GM12878 (cell line): Measurements from ENCODE around the gene LYRM2. TPM values are rescaled to one million over a fixed set of nuclear protein-coding genes. Genes with fewer than 3 reads are reported as not detected.

Source experiments
- ATAC-seq: fragments of 200-7000 bp; cut with Tn5 transposase; 3 replicates; pipeline ENCODE4 v1.9.1; 2020; ENCODE audit warnings: mild to moderate bottlenecking, moderate library complexity
- BruUV-seq: library from RNA; stranded (reverse); fragments of 400-500 nt; replicated peaks from 2 replicates; lab custom pipeline; 2021; lab: Mats Ljungman, UMichigan
- CTCF ChIA-PET: fragments of 300-600 bp; sonication (Branson Sonifier 250); formaldehyde crosslinking; extraction: SDS; loops from one replicate; lab custom pipeline; 2021; ENCODE audit warnings: inconsistent platforms; lab: Yijun Ruan, JAX
- POLR2A ChIA-PET: fragments of 350-600 bp; formaldehyde crosslinking; extraction: SDS; loops from one replicate; lab custom pipeline; 2021; ENCODE audit warnings: inconsistent platforms; lab: Charles Lee
- RAD21 ChIA-PET: fragments of 300-600 bp; sonication (Branson Sonifier 250); formaldehyde crosslinking; loops from one replicate; lab custom pipeline; 2023; ENCODE audit warnings: antibody characterized with exemption; ENCODE audit not compliant: unreplicated experiment; lab: Charles Lee
- SMC1A ChIA-PET: fragments of 300-600 bp; sonication (Branson Sonifier 250); formaldehyde crosslinking; loops from one replicate; lab custom pipeline; 2023; ENCODE audit not compliant: unreplicated experiment, uncharacterized antibody; lab: Charles Lee
- DNase-seq: peaks from one replicate; pipeline ENCODE4 v3.0.0-alpha.2; 2011; ENCODE audit warnings: low read depth, low spot score
- FAIRE-seq: peaks from 3 replicates; lab custom pipeline; 2011; peaks lifted over from hg19 to GRCh38; lab: Jason Lieb, UNC
- H2AFZ ChIP-seq: 2 replicates; pipeline ENCODE4 v1.6.0; 2011; ENCODE audit warnings: low read depth, low read length, control low read depth; ENCODE audit not compliant: control insufficient read depth
- H3K27ac ChIP-seq: 2 replicates; pipeline ENCODE4 v1.5.1; 2011; ENCODE audit warnings: control low read depth; ENCODE audit not compliant: control insufficient read depth, insufficient read depth
- H3K27me3 ChIP-seq, 2 experiments: replicated peaks in 1 of 2; 2 replicates each; pipeline versions ENCODE4 v1.6.0 to v1.6.1; 2011; ENCODE audit warnings: low read length in 1 of 2; ENCODE audit not compliant: control insufficient read depth in 2 of 2, insufficient read depth in 2 of 2
- H3K36me3 ChIP-seq, 2 experiments: 2 replicates each; pipeline ENCODE4 v1.5.1; 2011; ENCODE audit warnings: low read length in 1 of 2; ENCODE audit not compliant: control insufficient read depth in 2 of 2, insufficient read depth in 2 of 2
- H3K4me1 ChIP-seq: 2 replicates; pipeline ENCODE4 v1.6.1; 2011; ENCODE audit warnings: mild to moderate bottlenecking, low read length, moderate library complexity, mixed read lengths; ENCODE audit not compliant: control insufficient read depth, insufficient read depth
- H3K4me2 ChIP-seq: 2 replicates; pipeline ENCODE4 v1.6.0; 2011; ENCODE audit warnings: control low read depth; ENCODE audit not compliant: control insufficient read depth, insufficient read depth
- H3K4me3 ChIP-seq: fragments of 200-600 bp; sonication (generic); 2 replicates; pipeline ENCODE4 v1.5.1; 2016
- H3K79me2 ChIP-seq: 2 replicates; pipeline ENCODE4 v1.6.0; 2011; ENCODE audit warnings: low read length; ENCODE audit not compliant: control insufficient read depth, insufficient read depth
- H3K9ac ChIP-seq: 2 replicates; pipeline ENCODE4 v1.8.0; 2011; ENCODE audit warnings: low read length, control low read depth, mixed read lengths; ENCODE audit not compliant: control insufficient read depth, insufficient read depth
- H3K9me3 ChIP-seq: replicated peaks from 3 replicates; pipeline ENCODE4 v1.5.1; 2011; ENCODE audit warnings: mild to moderate bottlenecking, low read length; ENCODE audit not compliant: control insufficient read depth, insufficient read depth
- H4K20me1 ChIP-seq: 2 replicates; pipeline ENCODE4 v1.6.0; 2011; ENCODE audit not compliant: control insufficient read depth, insufficient read depth
- MTA2 ChIP-seq: fragments of 450-650 bp; IDR thresholded peaks from 2 replicates; pipeline ENCODE4 v1.6.1; 2016; ENCODE audit warnings: low read depth, mild to moderate bottlenecking, moderate library complexity
- SPI1 ChIP-seq: IDR thresholded peaks from 2 replicates; pipeline ENCODE4 v1.6.1; 2011; ENCODE audit warnings: low read depth, mild to moderate bottlenecking, low read length, moderate library complexity, borderline replicate concordance; ENCODE audit not compliant: insufficient read depth
- SREBF2 ChIP-seq: IDR thresholded peaks from 2 replicates; pipeline ENCODE4 v1.6.1; 2012; ENCODE audit warnings: mild to moderate bottlenecking, low read length
- WGBS: methylation state at CpG from one replicate; pipeline ENCODE4 v1.1.6; 2016; ENCODE audit warnings: low lambda C conversion rate; ENCODE audit not compliant: insufficient replicate concordance, insufficient coverage; ENCODE audit errors: missing lambda C conversion rate; 5-methylcytosine and 5-hydroxymethylcytosine counted together
- in situ Hi-C: fragments of 300-500 bp; cut with MboI; formaldehyde crosslinking; loops from 9 replicates; pipeline ENCODE4 v1.14.3; 2018; ENCODE audit warnings: mixed read lengths
- intact Hi-C: fragments of 100-400 bp; cut with micrococcal nuclease; formaldehyde crosslinking; loops from one replicate; pipeline ENCODE4 v1.14.2; 2022; ENCODE audit not compliant: unreplicated experiment
- polyA plus RNA-seq, 11 experiments: library from polyadenylated mRNA; depleted of rRNA in 4 of 11; unstranded in 6 of 11; stranded (reverse) in 5 of 11; fragments of >200 nt; fragmentation: Nextera tagmentation in 4 of 11; fragmentation: Illumina TruSeq in 1 of 11; extraction: Ambion mirVana in 4 of 11; extraction: Trizol in 1 of 11; gene quantifications; 1 replicate in 1 of 11; 2 replicates in 10 of 11; pipeline versions ENCODE4 v1.2.1 to v1.2.3, GENCODE V29; 2011 to 2016; ENCODE audit warnings: inconsistent platforms in 2 of 11, missing spikeins in 2 of 11, low read depth in 1 of 11
- total RNA-seq, 4 experiments: library from RNA; depleted of rRNA in 3 of 4; stranded (reverse); fragments of >200 nt in 3 of 4; fragmentation: Illumina TruSeq in 1 of 4; extraction: Trizol in 1 of 4; gene quantifications; 2 replicates each; pipeline versions ENCODE4 v1.2.1 to v1.2.3, GENCODE V29; 2013 to 2021

Gene LYRM2
- total and polyA plus RNA-seq, 10 of the 15 experiments (the other 5 are each of a cell fraction or from before 2014, with no cell fraction given): 17.2 to 75.0 (median 30.9) TPM

GRCh38 chr6:89630488-89630887 is 8.1 kb downstream of the LYRM2 start:
- FAIRE-seq (no peak), ATAC-seq (no peak), DNase-seq (no peak)
- Histone ChIP-seq H3K79me2 (no peaks in the 10 kb centered on the region), H3K27ac (no peak overlapping the region), H3K4me3 (no peak overlapping the region), H3K27me3 (no peaks in the 10 kb centered on the region), H3K9me3 (no peaks in the 10 kb centered on the region), H3K4me2 (no peak overlapping the region), H2AFZ (no peak overlapping the region), H3K4me1 (no peaks in the 10 kb centered on the region), H4K20me1 (no peaks in the 10 kb centered on the region), H3K36me3 (no peaks in the 10 kb centered on the region; a peak in 1 of 4 replicates), H3K9ac (no peak overlapping the region)
- CTCF ChIA-PET: interaction anchor here (0.6 kb wide), 2 partner anchors 183 to 860 kb away, joined by 3 read pairs; no protein-coding TSS in a partner anchor
- SMC1A ChIA-PET: no interaction called here
- no TSS peak for BruUV-seq
- TF ChIP-seq SREBF2: no peak
- intact Hi-C loops (no loop called here), in situ Hi-C loops (no loop called here)
- WGBS: 84% methylated on average over 9 of the region's 9 CpGs
- POLR2A ChIA-PET: no interaction called here
- RAD21 ChIA-PET: no interaction called here

GRCh38 chr6:89623749-89624148 is 14.8 kb downstream of the LYRM2 start:
- BruUV-seq: no TSS peak
- Histone ChIP-seq H3K4me2 (no peak overlapping the region), H3K4me3 (no peak overlapping the region), H3K36me3 (no peaks in the 10 kb centered on the region), H3K4me1 (no peaks in the 10 kb centered on the region), H3K79me2 (no peaks in the 10 kb centered on the region), H3K27me3 (no peaks in the 10 kb centered on the region), H2AFZ (no peak overlapping the region), H3K27ac (no peak overlapping the region), H4K20me1 (no peaks in the 10 kb centered on the region), H3K9ac (no peak overlapping the region), H3K9me3 (no peaks in the 10 kb centered on the region)
- in situ Hi-C loops (no loop called here), intact Hi-C loops (no loop called here)
- DNase-seq (no peak), FAIRE-seq (no peak), ATAC-seq (no peak)
- WGBS: 42% methylated on average over 8 of the region's 8 CpGs
- TF ChIP-seq MTA2: no peak
- peak; percentile 61 for TF ChIP-seq SPI1
- ChIA-PET POLR2A (no interaction called here), CTCF (interaction anchor here (0.7 kb wide), 1 partner anchor 11 kb away, joined by 3 read pairs; no protein-coding TSS in a partner anchor), SMC1A (no interaction called here), RAD21 (no interaction called here)
